Keratinocyte (primary cell): Measurements from ENCODE around the gene CNOT9. TPM values are rescaled to one million over a fixed set of nuclear protein-coding genes. Genes with fewer than 3 reads are reported as not detected.

Source experiments
- DNase-seq: peaks from one replicate; pipeline ENCODE4 v3.0.0-alpha.2; 2011; ENCODE audit warnings: low read depth, missing footprints, low spot score
- FAIRE-seq: peaks from 2 replicates; lab custom pipeline; 2011; peaks lifted over from hg19 to GRCh38; lab: Jason Lieb, UNC
- H2AFZ ChIP-seq: 2 replicates; pipeline ENCODE4 v1.6.0; 2012; ENCODE audit warnings: low read length, control low read depth, inconsistent platforms; ENCODE audit not compliant: control insufficient read depth
- H3K27ac ChIP-seq: 2 replicates; pipeline ENCODE4 v1.5.1; 2011; ENCODE audit warnings: low read length; ENCODE audit not compliant: control insufficient read depth, insufficient read depth
- H3K27me3 ChIP-seq: 3 replicates; pipeline ENCODE4 v1.6.0; 2011; ENCODE audit warnings: low read length; ENCODE audit not compliant: control insufficient read depth, insufficient read depth; ENCODE audit errors: extremely low read depth
- H3K36me3 ChIP-seq, 2 experiments: 2 replicates in 1 of 2; 3 replicates in 1 of 2; pipeline ENCODE4 v1.5.1; 2011; ENCODE audit warnings: low read length in 2 of 2, mild to moderate bottlenecking in 1 of 2; ENCODE audit not compliant: control insufficient read depth in 2 of 2, insufficient read depth in 2 of 2; ENCODE audit errors: extremely low read depth in 1 of 2
- H3K4me1 ChIP-seq: 3 replicates; pipeline ENCODE4 v1.5.1; 2011; ENCODE audit warnings: low read length; ENCODE audit not compliant: control insufficient read depth, insufficient read depth; ENCODE audit errors: extremely low read depth
- H3K4me2 ChIP-seq: 3 replicates; pipeline ENCODE4 v1.6.0; 2011; ENCODE audit warnings: low read depth, low read length; ENCODE audit not compliant: control insufficient read depth, insufficient read depth; ENCODE audit errors: extremely low read depth
- H3K4me3 ChIP-seq, 3 experiments: fragments of 200-600 bp in 1 of 3; sonication (generic) in 1 of 3; 2 replicates in 2 of 3; 3 replicates in 1 of 3; pipeline ENCODE4 v1.5.1; 2011 to 2016; ENCODE audit warnings: low read length in 3 of 3, mild to moderate bottlenecking in 3 of 3, control low read depth in 2 of 3, inconsistent platforms in 1 of 3, low read depth in 1 of 3, mixed read lengths in 1 of 3, mixed run types in 1 of 3, moderate library complexity in 1 of 3; ENCODE audit not compliant: control insufficient read depth in 2 of 3, insufficient read depth in 2 of 3; ENCODE audit errors: extremely low read depth in 1 of 3
- H3K79me2 ChIP-seq: 2 replicates; pipeline ENCODE4 v1.6.0; 2012; ENCODE audit warnings: low read length; ENCODE audit not compliant: control insufficient read depth, insufficient read depth
- H3K9ac ChIP-seq: 3 replicates; pipeline ENCODE4 v1.6.0; 2011; ENCODE audit warnings: low read length; ENCODE audit not compliant: control insufficient read depth, insufficient read depth; ENCODE audit errors: extremely low read depth
- H3K9me1 ChIP-seq: 3 replicates; pipeline ENCODE4 v1.6.0; 2011; ENCODE audit warnings: low read length; ENCODE audit not compliant: control insufficient read depth, insufficient read depth; ENCODE audit errors: extremely low read depth
- H3K9me3 ChIP-seq: 2 replicates; pipeline ENCODE4 v1.5.1; 2012; ENCODE audit warnings: low read depth, low read length; ENCODE audit not compliant: control insufficient read depth
- H4K20me1 ChIP-seq: 3 replicates; pipeline ENCODE4 v1.6.0; 2011; ENCODE audit warnings: low read length; ENCODE audit not compliant: control insufficient read depth, insufficient read depth; ENCODE audit errors: extremely low read depth
- EZH2 ChIP-seq: IDR thresholded peaks from one replicate; pipeline ENCODE4 v1.6.1; 2012; ENCODE audit warnings: inconsistent platforms, mild to moderate bottlenecking, low read length, moderate library complexity
- dilution Hi-C: fragments of 300-500 bp; cut with MboI; formaldehyde crosslinking; loops from one replicate; pipeline ENCODE4 v1.7.0; 2020; ENCODE audit warnings: low sequenced_read_pairs; ENCODE audit not compliant: extremely low pct_ligation_motif_present
- polyA plus RNA-seq, 5 experiments: library from polyadenylated mRNA; depleted of rRNA in 3 of 5; stranded (reverse) in 3 of 5; stranded (forward) in 1 of 5; unstranded in 1 of 5; fragments of >200 nt; gene quantifications; 1 replicate in 1 of 5; 2 replicates in 3 of 5; 3 replicates in 1 of 5; pipeline versions ENCODE4 v1.2.1 to v1.2.3, GENCODE V29; 2011 to 2012; ENCODE audit warnings: missing spikeins in 2 of 5, low read depth in 1 of 5, low replicate concordance in 1 of 5
- TF ChIP-seq, protein P1 (sequence below), 3 experiments: IDR thresholded peaks in 1 of 3; conservative IDR thresholded peaks in 1 of 3; optimal IDR thresholded peaks in 1 of 3; 2 replicates in 2 of 3; 3 replicates in 1 of 3; pipeline versions ENCODE3 to v1.5.1; 2011; ENCODE audit warnings: low read length in 3 of 3, mild to moderate bottlenecking in 3 of 3, moderate library complexity in 2 of 3, control low read depth in 1 of 3, inconsistent platforms in 1 of 3; ENCODE audit not compliant: insufficient read depth in 2 of 3; ENCODE audit errors: extremely low read depth in 1 of 3

The CNOT9 gene
- polyA plus RNA-seq, 1 donor (not counting 4 experiments of a cell fraction or from before 2014, with no cell fraction given): 66.7 TPM

DNA sequence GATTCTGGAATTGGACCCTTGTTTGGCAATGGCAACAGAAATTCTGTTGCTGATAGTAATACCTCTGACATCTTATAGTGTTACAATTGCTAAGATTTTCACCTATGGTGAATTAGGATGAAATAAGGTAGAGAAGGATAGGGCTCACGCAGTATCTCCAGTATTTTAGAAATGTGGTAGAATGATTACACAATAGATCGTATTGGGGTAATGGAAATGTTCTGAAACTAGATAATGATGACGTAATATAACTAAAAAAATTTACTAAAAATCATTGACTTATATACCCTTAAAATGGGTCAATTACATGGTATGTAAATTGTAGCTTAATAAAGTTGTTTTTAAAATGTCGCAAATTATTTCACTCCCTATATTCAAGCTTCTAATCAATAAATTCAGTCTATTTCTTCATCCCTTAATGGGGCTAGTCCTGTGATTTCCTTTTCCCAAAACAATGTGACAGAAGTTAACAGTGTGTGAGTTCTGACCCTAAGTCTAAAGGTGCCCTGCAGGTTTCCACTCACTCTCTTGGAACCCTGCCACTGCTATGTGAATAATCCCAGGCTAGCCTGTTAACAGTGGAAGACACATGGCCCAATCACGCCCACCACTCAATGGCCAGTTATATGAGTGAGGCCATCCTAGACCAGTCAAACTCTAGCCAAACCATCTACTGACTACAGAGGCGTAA lies 31.7 kb upstream of the CNOT9 start:
- H3K4me3 ChIP-seq: no peak overlapping the region
- no peaks in the 10 kb centered on the region for H3K4me1 ChIP-seq
- no peak overlapping the region for H3K4me2 ChIP-seq
- no peak overlapping the region for H3K27ac ChIP-seq
- H2AFZ ChIP-seq: no peak overlapping the region
- dilution Hi-C loops: no loop called here
- TF ChIP-seq EZH2: no peak
- TF ChIP-seq, protein P1, sequence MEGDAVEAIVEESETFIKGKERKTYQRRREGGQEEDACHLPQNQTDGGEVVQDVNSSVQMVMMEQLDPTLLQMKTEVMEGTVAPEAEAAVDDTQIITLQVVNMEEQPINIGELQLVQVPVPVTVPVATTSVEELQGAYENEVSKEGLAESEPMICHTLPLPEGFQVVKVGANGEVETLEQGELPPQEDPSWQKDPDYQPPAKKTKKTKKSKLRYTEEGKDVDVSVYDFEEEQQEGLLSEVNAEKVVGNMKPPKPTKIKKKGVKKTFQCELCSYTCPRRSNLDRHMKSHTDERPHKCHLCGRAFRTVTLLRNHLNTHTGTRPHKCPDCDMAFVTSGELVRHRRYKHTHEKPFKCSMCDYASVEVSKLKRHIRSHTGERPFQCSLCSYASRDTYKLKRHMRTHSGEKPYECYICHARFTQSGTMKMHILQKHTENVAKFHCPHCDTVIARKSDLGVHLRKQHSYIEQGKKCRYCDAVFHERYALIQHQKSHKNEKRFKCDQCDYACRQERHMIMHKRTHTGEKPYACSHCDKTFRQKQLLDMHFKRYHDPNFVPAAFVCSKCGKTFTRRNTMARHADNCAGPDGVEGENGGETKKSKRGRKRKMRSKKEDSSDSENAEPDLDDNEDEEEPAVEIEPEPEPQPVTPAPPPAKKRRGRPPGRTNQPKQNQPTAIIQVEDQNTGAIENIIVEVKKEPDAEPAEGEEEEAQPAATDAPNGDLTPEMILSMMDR (optimal IDR thresholded peaks at IDR 0.05 in 1 of 3, IDR thresholded peaks at IDR 0.05 in 1 of 3, conservative IDR thresholded peaks at IDR 0.05 in 1 of 3; ENCODE audit: extremely low read depth in 1 of 3, insufficient read depth in 2 of 3, low read length in 3 of 3): no peak
- FAIRE-seq: no peak
- peaks cover 7 to 10% of the 10 kb centered on the region in 2 experiments for H3K36me3 ChIP-seq
- no peak for DNase-seq
- no peaks in the 10 kb centered on the region for H3K9me3 ChIP-seq
- H3K79me2 ChIP-seq: no peaks in the 10 kb centered on the region
- H4K20me1 ChIP-seq: no peaks in the 10 kb centered on the region
- H3K9me1 ChIP-seq: no peaks in the 10 kb centered on the region
- no peak overlapping the region for H3K9ac ChIP-seq
- no peaks in the 10 kb centered on the region for H3K27me3 ChIP-seq

DNA sequence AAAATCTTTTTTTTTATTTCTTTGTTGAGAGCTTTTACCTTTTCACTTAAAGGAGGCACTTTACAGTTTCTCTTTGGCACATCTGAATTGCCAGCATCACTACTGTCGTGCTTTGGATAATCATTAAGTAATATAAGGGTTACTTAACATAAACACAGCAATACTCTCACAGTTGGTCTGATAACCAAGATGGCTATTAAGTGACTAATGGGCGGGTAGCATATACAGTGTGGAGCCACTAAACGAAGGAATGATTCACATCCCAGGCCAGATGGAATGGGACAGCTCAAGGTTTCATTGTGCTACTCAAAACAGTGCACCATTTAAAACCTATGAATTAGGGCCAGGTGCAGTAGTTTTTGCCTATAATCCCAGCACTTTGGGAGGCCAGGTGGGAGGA lies 28.6 kb upstream of the CNOT9 start:
- Histone ChIP-seq H3K4me1 (no peaks in the 10 kb centered on the region), H3K4me2 (no peak overlapping the region), H3K79me2 (no peaks in the 10 kb centered on the region), H3K9ac (no peak overlapping the region), H2AFZ (no peak overlapping the region), H3K27ac (no peak overlapping the region), H3K36me3 (peaks cover 8 to 20% of the 10 kb centered on the region in 2 experiments), H3K27me3 (no peaks in the 10 kb centered on the region), H3K9me3 (no peaks in the 10 kb centered on the region), H3K4me3 (no peak overlapping the region), H4K20me1 (no peaks in the 10 kb centered on the region), H3K9me1 (no peaks in the 10 kb centered on the region)
- dilution Hi-C loops: no loop called here
- TF ChIP-seq, protein P1 (optimal IDR thresholded peaks at IDR 0.05 in 1 of 3, IDR thresholded peaks at IDR 0.05 in 1 of 3, conservative IDR thresholded peaks at IDR 0.05 in 1 of 3; ENCODE audit: extremely low read depth in 1 of 3, insufficient read depth in 2 of 3, low read length in 3 of 3): no peak
- TF ChIP-seq EZH2: no peak
- DNase-seq (no peak), FAIRE-seq (no peak)
